Effector CD4-positive, alpha-beta T cell (primary cell): ENCODE data around the gene USF2.

Source experiments
- DNase-seq: peaks from one replicate; pipeline ENCODE4 v3.0.0-alpha.2; 2020

Gene USF2

GRCh38 chr19:35328851-35329285 lies 60.1 kb downstream of the USF2 start, which contains the start of gene CD22:
TSS of gene CD22 (plus strand) at chr19:35329187. CDS start at chr19:35332041, 2,854 bp downstream.
- DNase-seq = no peak

GRCh38 chr19:35329323-35329722 lies 60.6 kb downstream of the USF2 start:
- no peak for DNase-seq
